ENCODE results near the gene DNAJC12.
A peak's percentile ranks its signal among the peaks of the same experiment; 100 is the strongest.
"Not testable (repeated sequence)": the region's sequence is repeated elsewhere in the genome, so short reads cannot be mapped to it uniquely, and the experiment has no call there.

The DNAJC12 gene

GRCh38 chr10:67784474-67784873 lies 53.5 kb downstream of the DNAJC12 start:
- no peak for TF ChIP-seq CTCF (IDR thresholded peaks at IDR 0.05; ENCODE audit: low read depth, low read length, missing control alignments)
- DNase-seq (ENCODE audit: extremely low read depth, low read depth) = no peak
- H3K4me3 ChIP-seq (replicated peaks; ENCODE audit: low read depth, low read length) = no peak overlapping the region

- no peak for DNase-seq (ENCODE audit: extremely low read depth, low read depth)
- TF ChIP-seq CTCF (IDR thresholded peaks at IDR 0.05; ENCODE audit: low read depth, low read length, missing control alignments) = no peak
- H3K4me3 ChIP-seq (replicated peaks; ENCODE audit: low read depth, low read length) = no peak overlapping the region
These were observed 54.2 kb downstream of the DNAJC12 start for GRCh38 chr10:67783606-67784294.

GRCh38 chr10:67782530-67782929 lies 55.5 kb downstream of the DNAJC12 start:
- H3K4me3 ChIP-seq (replicated peaks; ENCODE audit: low read depth, low read length) = no peak overlapping the region
- no peak for TF ChIP-seq CTCF (IDR thresholded peaks at IDR 0.05; ENCODE audit: low read depth, low read length, missing control alignments)
- no peak for DNase-seq (ENCODE audit: extremely low read depth, low read depth)

- no peak for DNase-seq (ENCODE audit: extremely low read depth, low read depth)
- TF ChIP-seq CTCF (IDR thresholded peaks at IDR 0.05; ENCODE audit: low read depth, low read length, missing control alignments) = no peak
- H3K4me3 ChIP-seq (replicated peaks; ENCODE audit: low read depth, low read length) = no peak overlapping the region
These were observed 57.0 kb downstream of the DNAJC12 start for GRCh38 chr10:67780759-67781538.

GRCh38 chr10:67780204-67780621 lies 57.8 kb downstream of the DNAJC12 start:
- H3K4me3 ChIP-seq (replicated peaks; ENCODE audit: low read depth, low read length); DNase-seq (ENCODE audit: extremely low read depth, low read depth): not testable (repeated sequence)

GRCh38 chr10:67779465-67780203 lies 58.4 kb downstream of the DNAJC12 start:
- TF ChIP-seq CTCF (IDR thresholded peaks at IDR 0.05; ENCODE audit: low read depth, low read length, missing control alignments) = peak; percentile 60
- DNase-seq (ENCODE audit: extremely low read depth, low read depth) = peak; percentile 65
- H3K4me3 ChIP-seq (replicated peaks; ENCODE audit: low read depth, low read length) = no peak overlapping the region

- DNase-seq (ENCODE audit: extremely low read depth, low read depth) = no peak
- no peak overlapping the region for H3K4me3 ChIP-seq (replicated peaks; ENCODE audit: low read depth, low read length)
- TF ChIP-seq CTCF (IDR thresholded peaks at IDR 0.05; ENCODE audit: low read depth, low read length, missing control alignments) = no peak
These were observed 61.6 kb downstream of the DNAJC12 start for GRCh38 chr10:67776371-67776770.
